GM19455 (cell line): ENCODE measurements around the gene ZFYVE16.
"Not testable (repeated sequence)": the region's sequence is repeated elsewhere in the genome, so short reads cannot be mapped to it uniquely, and the experiment has no call there.

Experiments used
- ATAC-seq: cut with Tn5 transposase; IDR thresholded peaks from one replicate; pipeline ENCODE4 v1.9.1; 2021; ENCODE audit not compliant: unreplicated experiment

The ZFYVE16 gene

GRCh38 chr5:80407735-80408483 lies at the start of gene ZFYVE16:
TSS of gene ZFYVE16 (plus strand) at chr5:80408064. CDS start at chr5:80434148, 26,084 bp downstream.
- peak; percentile 84 for ATAC-seq

- ATAC-seq: no peak
Measured at GRCh38 chr5:80360914-80361444, 46.9 kb upstream of the ZFYVE16 start.

GRCh38 chr5:80364892-80365291 lies 43.0 kb upstream of the ZFYVE16 start:
- ATAC-seq: no peak

- no peak for ATAC-seq
Measured at GRCh38 chr5:80368661-80369480, 39.0 kb upstream of the ZFYVE16 start.

GRCh38 chr5:80369521-80369920 lies 38.3 kb upstream of the ZFYVE16 start:
- ATAC-seq: no peak

- no peak for ATAC-seq
Measured at GRCh38 chr5:80370390-80370789, 37.5 kb upstream of the ZFYVE16 start.

GRCh38 chr5:80372780-80373179 lies 35.1 kb upstream of the ZFYVE16 start:
- no peak for ATAC-seq

GRCh38 chr5:80374188-80374587 lies 33.7 kb upstream of the ZFYVE16 start:
- ATAC-seq: no peak

GRCh38 chr5:80376557-80376956 lies 31.3 kb upstream of the ZFYVE16 start:
- no peak for ATAC-seq

- ATAC-seq: no peak
Measured at GRCh38 chr5:80382488-80382887, 25.4 kb upstream of the ZFYVE16 start.

- no peak for ATAC-seq
Measured at GRCh38 chr5:80387063-80387768, 20.6 kb upstream of the ZFYVE16 start.

- ATAC-seq: no peak
Measured at GRCh38 chr5:80389580-80389979, 18.3 kb upstream of the ZFYVE16 start.

GRCh38 chr5:80390413-80390812 lies 17.5 kb upstream of the ZFYVE16 start:
- not testable (repeated sequence) for ATAC-seq

- not testable (repeated sequence) for ATAC-seq
Measured at GRCh38 chr5:80391267-80391666, 16.6 kb upstream of the ZFYVE16 start.

- ATAC-seq: peak; percentile 66
Measured at GRCh38 chr5:80399526-80400239, 8.2 kb upstream of the ZFYVE16 start.

GRCh38 chr5:80400368-80400767 lies 7.5 kb upstream of the ZFYVE16 start:
- not testable (repeated sequence) for ATAC-seq

- ATAC-seq: no peak
Measured at GRCh38 chr5:80403782-80404181, 4.1 kb upstream of the ZFYVE16 start.

- peak; percentile 43 for ATAC-seq
Measured at GRCh38 chr5:80406980-80407734, 707 bp upstream of the ZFYVE16 start.

- peak; percentile 61 for ATAC-seq
Measured at GRCh38 chr5:80408484-80409366, 861 bp downstream of the ZFYVE16 start.
